ENCODE measurements around the gene BCAS1.
A peak's percentile ranks its signal among the peaks of the same experiment; 100 is the strongest.
"Not testable (repeated sequence)": the region's sequence is repeated elsewhere in the genome, so short reads cannot be mapped to it uniquely, and the experiment has no call there.

BCAS1 gene

DNA sequence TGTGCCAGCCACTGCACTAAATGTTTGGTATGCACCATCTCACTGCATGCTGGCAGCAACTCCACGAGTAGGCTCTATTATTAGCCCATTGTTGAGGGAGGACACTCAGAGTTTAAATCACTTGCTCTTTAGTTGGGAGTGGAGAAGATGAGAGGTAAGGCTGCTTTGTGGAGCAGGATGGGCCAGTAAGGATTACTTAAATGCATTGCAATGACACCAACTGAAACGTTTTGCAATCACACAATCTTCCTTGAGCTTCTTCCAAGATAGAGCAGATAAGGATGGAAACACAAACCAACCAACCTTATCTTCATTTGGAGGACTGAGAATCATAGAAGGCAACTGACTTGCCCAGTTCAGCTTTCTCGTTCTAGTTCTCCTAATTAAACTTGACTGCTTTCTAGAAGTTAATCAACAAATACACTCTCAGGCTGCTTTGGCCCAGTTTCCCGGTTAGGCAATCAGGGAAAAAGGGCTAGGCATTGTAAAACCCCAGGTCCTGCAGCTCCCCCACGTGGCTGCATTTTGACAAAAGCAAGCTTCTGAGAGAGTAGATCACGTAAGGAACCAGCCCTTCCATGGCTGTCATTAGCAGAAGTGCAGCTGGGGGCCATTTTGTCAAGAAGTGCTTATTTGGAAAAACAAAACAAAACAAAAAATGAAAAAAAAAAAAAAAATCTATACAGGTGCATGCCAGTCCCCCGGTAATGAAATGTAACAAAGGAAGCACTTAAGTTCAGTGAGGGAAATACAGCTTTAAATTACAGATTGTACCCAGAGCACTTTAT is 130.6 kb downstream of the BCAS1 start:
- DNase-seq: peak; percentile 80

- no peak for DNase-seq
Observed at GRCh38 chr20:53939190-53939571, 131.2 kb downstream of the BCAS1 start.

- DNase-seq: no peak
Observed at GRCh38 chr20:53938739-53939138, 131.7 kb downstream of the BCAS1 start.

DNA sequence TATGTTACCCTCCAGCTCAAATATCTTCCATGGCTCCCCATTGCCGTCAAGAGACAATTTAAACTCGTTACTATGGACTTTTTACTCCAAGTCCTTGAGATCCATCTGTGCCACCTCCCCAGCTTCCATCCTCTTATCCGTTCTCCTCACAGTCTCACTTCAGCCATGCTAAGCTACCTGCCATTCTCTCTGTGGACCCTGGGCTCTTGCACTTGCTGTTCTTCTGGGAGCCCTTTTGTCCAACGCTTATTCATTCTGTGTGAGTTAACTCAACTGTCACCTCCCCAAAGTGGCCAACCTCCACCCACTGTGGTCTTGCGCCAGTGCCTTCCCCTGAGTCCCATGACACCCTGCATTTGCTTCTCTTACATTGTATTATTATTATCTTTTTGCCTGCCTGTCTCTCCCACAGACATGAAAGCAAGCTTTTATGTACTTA is 132.4 kb downstream of the BCAS1 start:
- no peak for DNase-seq

DNA sequence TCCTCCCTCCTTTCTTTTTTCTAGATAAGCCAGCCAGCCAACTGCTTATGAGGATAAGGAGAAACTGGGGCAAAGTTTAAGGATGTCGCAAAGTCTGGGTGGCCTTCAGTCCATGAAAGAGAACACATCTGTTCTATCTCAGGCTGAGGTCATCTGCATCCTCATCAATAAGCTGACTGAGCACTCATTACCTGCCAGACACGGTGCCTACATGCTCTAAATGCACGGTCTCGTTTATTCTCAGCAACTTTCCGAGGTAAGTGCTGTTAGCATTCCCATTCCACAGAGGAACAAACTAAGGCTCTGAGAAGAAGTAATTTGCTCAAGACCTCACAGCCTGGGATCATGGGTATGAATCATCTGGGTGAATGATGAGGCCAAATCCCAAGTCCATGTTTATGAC is 133.1 kb downstream of the BCAS1 start:
- DNase-seq: no peak

DNA sequence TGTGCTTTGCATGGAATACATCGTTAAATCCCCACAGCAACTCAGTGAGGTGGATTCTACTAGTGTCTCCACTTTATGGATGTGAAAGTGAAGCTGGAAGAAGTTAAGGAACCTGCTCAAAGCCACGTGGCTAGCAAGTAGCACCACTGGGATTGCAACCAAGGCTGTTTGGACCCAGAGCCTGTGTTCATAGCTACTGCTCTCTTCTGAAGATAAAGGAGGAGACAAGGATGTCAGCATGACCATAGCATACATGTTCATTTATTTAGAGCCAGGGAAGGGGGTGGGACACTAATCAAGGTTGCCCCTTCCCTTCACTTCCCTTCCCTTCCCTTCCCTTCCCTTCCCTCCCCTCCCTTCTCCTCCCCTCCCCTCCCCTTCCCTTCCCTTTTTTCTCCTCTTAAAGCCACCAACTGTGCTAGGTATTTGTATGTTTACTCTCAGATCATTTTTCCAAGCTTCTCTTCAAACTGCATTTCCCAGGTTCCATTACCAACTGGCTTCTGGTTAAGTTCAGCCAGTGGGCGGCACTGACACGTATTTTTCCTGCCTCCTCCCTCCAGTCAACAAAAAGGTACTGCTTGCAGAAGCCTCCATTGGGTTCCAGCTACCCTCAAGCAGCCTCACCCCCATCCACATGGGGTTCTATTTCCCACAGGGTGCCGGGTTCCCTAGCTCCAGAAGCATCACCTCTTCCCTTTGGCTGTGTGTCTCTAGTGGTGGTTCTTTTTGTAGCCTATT is 134.9 kb downstream of the BCAS1 start:
- DNase-seq: no peak

GRCh38 chr20:53934421-53935343 is 135.7 kb downstream of the BCAS1 start:
- peak; percentile 28 for DNase-seq

GRCh38 chr20:53933232-53933846 is 137.1 kb downstream of the BCAS1 start:
- no peak for DNase-seq

DNA sequence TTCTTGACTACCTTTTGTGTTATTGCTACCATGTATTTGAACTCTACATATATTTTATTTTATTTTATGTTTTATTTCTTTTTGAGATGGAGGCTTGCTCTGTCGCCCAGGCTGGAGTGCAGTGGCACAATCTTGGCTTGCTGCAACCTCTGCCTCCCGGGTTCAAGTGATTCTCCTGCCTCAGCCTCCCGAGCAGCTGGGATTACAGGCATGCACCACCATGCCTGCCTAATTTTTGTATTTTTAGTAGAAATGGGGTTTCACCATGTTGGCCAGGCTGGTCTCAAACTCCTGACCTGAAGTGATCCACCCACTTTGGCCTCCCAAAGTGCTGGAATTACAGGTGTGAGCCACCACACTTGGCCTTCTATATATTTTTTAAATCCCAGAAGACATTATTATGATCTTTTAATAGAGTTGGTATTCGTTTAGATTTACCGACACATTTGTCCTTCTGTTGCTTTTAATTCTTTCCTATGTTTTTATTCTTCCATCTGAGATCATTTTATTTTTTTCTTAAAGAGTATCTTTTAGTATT is 137.7 kb downstream of the BCAS1 start:
- DNase-seq: not testable (repeated sequence)

GRCh38 chr20:53931597-53931996 is 138.8 kb downstream of the BCAS1 start:
- DNase-seq: no peak

DNA sequence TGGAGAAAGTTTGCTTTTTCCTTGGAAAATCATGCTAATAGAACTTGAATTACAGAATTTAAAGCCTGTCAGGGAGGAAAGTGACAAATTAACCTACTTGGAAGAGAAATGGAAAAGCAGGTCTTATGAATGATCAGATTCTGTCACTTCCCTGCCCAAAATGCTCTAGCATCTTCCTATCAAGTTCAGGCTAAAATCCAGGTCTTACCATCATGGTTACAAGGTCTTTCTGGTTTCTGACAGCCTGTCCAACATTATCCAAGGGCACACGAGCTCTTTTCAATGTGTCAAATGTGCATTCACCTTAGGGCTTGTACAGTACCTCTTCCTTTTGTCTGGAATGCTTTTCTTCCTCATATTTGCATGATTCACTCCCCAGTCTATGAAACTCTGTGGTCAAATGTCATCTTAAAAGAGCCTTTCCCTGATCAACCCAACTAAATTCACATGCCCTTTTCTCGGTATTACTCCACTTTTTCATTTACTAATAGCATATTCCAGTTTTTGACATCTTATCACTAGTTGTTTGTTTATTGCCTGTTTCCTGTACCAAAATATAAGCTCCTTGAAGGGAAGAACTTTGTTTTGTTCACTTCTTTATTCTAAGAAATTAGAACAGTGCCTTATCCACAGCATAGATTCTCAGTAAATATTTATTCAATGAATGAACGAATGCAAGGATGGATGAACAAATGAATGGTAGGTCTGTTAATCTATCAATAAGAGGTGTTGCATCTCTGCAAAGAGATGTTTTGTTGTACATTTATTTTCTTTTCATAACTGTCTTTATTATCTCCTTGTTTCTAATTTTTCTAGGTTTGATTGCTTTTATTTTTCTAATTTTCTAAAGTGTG is 139.5 kb downstream of the BCAS1 start:
- no peak for DNase-seq

- DNase-seq: no peak
Observed at GRCh38 chr20:53929974-53930650, 140.3 kb downstream of the BCAS1 start.

DNA sequence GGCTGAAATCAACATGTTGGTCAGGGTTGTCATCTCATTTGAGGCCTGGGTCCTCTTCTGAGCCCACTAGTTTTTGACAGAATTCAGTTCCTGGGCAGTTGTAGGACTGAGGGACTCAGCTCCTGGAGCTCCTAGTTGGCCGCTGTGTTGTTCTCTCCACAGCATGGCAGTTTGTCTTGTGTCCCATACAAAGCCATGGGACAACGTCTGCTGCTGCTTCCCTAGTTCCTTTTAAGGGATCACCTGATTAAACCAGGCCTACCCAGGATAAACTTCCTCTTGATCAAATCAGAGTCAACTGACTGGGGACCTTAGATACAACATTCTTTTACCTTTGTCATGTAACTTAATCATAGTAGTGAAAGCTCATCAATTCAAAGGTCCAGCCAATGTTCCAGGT is 141.0 kb downstream of the BCAS1 start:
- no peak for DNase-seq

DNA sequence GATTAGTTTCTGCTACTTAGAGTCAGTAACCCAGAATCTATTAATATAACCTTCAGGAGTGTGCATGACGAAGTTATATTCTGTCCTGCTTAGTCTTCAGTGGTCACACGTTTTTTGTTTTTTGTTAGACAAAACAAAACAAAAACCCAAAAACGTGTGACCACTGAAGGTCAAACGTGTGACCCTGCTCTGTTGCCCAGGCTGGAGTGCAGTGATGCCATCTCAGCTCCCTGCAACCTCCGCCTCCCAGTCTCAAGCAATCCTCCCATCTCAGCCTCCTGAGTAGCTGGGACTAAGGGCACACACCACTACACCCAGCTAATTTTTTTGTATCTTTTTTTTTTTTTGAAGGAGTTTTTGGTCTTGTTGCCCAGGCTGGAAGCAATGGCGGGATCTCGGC is 142.4 kb downstream of the BCAS1 start:
- DNase-seq: no peak

GRCh38 chr20:53926428-53927028 is 143.9 kb downstream of the BCAS1 start:
- peak; percentile 95 for DNase-seq

DNA sequence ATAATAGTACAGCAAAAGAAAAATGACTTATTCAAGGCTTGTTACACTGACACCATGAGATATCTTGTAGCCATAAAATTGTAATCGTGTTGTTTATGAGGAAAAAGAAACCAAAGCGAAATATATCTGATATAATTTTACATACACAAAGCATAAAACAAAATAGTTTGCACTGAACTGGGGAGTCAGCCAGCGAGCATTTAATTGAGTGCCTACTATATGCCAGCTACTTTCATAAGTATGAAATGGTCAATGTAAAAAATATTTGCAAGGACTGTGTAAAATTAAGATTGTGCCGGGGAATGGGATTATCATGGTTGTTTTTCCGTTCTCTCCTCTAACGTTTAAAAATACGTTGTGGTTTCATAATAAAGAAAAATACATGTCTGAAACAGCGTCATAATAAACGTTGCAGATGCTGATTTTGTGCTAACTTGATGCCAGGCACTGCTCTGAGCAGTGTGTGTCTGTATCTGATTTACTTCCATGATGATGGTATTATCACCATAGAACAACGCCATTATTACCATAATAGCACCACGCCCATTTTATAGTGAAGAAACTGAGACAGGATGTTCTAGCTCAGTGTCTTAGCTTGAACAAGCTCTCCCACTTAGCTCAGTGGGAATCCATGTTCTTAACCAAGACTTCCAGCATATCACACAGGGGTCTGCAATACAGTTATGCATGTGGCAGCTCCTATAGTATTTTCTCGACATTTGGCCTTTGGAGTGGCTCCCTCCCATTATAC is 144.6 kb downstream of the BCAS1 start:
- no peak for DNase-seq

DNA sequence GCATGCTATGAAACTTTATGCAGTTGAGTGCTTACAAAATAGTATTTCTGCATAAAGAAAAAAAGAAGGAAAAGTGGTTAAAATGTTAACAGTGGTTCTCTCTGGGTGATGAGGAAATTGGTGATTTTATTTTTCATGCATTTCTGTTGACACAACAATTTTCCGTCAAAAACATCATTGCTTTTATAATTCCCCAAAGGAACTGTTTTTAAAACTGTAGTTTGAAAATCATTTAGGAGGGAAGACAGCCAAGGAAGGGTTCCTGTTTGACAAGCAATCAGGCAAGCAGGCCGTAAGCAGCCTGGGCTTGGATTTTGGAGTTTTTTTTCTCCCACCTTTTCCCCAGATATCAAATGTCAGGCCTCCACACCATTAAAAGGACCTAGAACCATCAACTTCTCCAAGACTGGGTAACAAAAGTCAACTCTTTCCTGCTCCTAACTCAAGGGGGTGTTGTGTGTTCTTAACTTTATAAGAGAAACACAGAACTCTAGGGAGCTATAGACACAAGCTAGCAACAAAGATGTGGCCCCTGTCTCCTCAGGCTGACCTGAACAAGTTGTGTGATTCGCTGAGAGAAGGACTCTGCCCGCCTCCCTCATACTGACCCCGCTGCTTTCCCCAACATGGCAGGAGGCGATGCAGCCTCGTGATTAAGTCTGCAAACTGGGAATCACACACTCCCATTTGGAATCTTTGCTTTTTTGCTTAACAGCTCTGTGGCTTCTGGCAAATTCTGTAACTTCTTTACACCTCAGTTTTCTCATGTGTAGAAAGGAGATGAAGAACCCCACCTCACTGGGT is 146.6 kb downstream of the BCAS1 start:
- DNase-seq: no peak

DNA sequence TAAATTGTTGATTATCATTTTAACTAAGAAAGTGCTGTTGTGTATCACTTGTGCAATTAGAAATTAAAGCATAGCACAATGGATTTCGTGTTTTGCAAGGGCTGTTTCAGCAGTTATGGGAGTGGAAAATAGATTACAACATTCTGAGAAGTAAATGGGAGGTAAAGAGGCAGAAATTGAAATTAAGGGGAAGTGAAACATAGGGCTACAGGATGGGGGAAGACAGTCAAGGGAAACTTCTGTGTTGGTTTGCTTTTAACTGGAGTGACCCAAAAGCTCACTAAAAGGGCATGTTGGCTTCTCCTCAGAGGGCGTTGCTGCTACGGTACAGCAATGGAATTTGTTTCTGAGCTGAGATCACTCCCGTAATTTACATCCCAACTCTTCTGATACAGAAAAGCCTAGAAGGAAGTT is 147.5 kb downstream of the BCAS1 start:
- no peak for DNase-seq

DNA sequence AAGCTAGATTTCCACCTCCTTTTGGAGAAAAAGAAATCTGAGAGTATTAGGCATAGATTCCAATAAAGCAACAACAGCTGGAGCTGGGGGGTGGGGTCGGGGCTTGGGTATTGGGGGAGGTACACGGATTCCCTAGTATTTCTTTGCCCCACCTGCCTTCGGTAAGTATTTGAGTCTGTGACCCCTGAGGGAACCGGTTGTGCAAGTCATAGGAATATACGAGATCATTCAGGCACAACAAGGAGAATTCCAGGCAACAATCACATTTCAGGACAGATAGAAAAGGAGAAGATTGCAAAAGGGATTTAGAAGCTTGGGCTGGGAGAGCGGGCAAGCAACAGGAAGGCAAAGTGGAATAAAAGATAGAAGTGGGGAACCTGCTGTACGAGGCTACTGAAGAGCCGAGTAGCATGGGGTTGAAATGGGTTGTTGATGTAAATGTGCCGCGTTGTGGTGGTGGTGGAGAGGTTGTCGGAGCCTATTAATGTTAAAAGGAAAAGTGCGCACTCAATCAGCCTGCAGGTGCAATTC is 148.9 kb downstream of the BCAS1 start:
- no peak for DNase-seq

Data from kidney glomerular epithelial cell (primary cell).